Measurements from ENCODE around the gene ZNF784.

The ZNF784 gene

DNA sequence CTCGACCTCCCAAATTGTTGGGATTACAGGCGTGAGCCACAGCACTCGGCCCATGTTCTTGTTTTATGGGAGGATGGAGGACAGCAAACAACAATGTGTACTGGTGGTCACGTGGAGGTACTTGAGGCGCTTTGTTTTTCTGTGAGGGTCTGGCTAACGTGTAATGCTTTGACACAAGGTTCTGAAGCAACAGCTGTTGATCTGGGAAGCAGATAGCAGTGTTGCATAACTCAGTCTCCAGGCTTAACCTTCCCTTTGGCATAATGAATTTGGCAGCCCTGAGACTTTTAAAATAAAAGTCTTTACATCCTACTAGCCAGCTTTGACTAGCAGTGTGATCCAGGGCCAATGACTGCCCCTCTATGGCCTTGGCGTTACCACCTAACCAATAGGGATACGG is 9.5 kb upstream of the ZNF784 start:
- Histone ChIP-seq H4K20me1 (ENCODE audit: insufficient read depth, low read length) (no peaks in the 10 kb centered on the region), H3K27me3 (replicated peaks; ENCODE audit: insufficient read depth, low read length) (peaks cover 10% of the 10 kb centered on the region), H3K4me2 (ENCODE audit: low read depth, low read length) (peak overlapping the region; percentile 95; the same call in 1 of the 2 replicates), H3K27ac (ENCODE audit: low read length) (no peak overlapping the region), H3F3A (ENCODE audit: insufficient read depth, low read length) (peaks cover 20% of the 10 kb centered on the region), H3K4me1 (ENCODE audit: low read length) (peaks cover 13% of the 10 kb centered on the region), H3K4me3 (ENCODE audit: low read length) (peak overlapping the region; percentile 99; the same call in 1 of the 2 replicates), H3K36me3 (replicated peaks; ENCODE audit: insufficient read depth, low read length) (no peaks in the 10 kb centered on the region), H2AFZ (ENCODE audit: low read length) (peak overlapping the region; percentile 66; the same call in 1 of the 2 replicates), H3K9me2 (replicated peaks; ENCODE audit: insufficient read depth, low read length) (no peaks in the 10 kb centered on the region), H3K9me3 (replicated peaks; ENCODE audit: insufficient read depth, low read length) (no peaks in the 10 kb centered on the region), H3K9ac (ENCODE audit: low read length) (no peak overlapping the region), H3K79me2 (ENCODE audit: low read length) (peaks cover 34% of the 10 kb centered on the region)
- TF ChIP-seq EZH2phosphoT487 (IDR thresholded peaks at IDR 0.05; ENCODE audit: low read length) (no peak), EZH2 (optimal IDR thresholded peaks at IDR 0.05; ENCODE audit: low read depth, low read length) (no peak)
- TF ChIP-seq, protein P1, sequence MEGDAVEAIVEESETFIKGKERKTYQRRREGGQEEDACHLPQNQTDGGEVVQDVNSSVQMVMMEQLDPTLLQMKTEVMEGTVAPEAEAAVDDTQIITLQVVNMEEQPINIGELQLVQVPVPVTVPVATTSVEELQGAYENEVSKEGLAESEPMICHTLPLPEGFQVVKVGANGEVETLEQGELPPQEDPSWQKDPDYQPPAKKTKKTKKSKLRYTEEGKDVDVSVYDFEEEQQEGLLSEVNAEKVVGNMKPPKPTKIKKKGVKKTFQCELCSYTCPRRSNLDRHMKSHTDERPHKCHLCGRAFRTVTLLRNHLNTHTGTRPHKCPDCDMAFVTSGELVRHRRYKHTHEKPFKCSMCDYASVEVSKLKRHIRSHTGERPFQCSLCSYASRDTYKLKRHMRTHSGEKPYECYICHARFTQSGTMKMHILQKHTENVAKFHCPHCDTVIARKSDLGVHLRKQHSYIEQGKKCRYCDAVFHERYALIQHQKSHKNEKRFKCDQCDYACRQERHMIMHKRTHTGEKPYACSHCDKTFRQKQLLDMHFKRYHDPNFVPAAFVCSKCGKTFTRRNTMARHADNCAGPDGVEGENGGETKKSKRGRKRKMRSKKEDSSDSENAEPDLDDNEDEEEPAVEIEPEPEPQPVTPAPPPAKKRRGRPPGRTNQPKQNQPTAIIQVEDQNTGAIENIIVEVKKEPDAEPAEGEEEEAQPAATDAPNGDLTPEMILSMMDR (IDR thresholded peaks at IDR 0.05; ENCODE audit: low read length): no peak
- no peak for DNase-seq

DNA sequence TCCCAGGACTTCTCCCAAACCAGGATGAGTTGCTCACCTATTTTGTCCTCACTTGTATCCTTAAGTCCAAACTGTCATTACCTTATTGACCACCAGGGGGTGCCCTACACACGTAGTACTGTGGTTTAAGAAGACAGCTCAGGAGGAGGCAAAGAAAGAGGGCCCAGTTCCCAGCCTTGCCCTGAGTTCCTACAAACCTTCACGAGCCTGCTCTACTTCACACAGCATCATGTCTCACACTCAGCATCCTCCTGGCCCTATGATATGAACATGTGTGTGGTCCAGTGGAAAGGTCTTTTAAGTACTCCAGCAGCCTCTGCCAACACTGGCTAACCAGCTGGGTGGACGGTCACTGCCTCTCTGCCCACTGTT is 8.1 kb upstream of the ZNF784 start:
- H3K27ac ChIP-seq (ENCODE audit: low read length): no peak overlapping the region
- no peak for TF ChIP-seq EZH2phosphoT487 (IDR thresholded peaks at IDR 0.05; ENCODE audit: low read length)
- TF ChIP-seq, protein P1 (IDR thresholded peaks at IDR 0.05; ENCODE audit: low read length): peak; percentile 91
- H4K20me1 ChIP-seq (ENCODE audit: insufficient read depth, low read length): no peaks in the 10 kb centered on the region
- H3K4me2 ChIP-seq (ENCODE audit: low read depth, low read length): no peak overlapping the region
- peaks cover 26% of the 10 kb centered on the region for H3K79me2 ChIP-seq (ENCODE audit: low read length)
- H3K27me3 ChIP-seq (replicated peaks; ENCODE audit: insufficient read depth, low read length): peaks cover 15% of the 10 kb centered on the region
- peaks cover 13% of the 10 kb centered on the region for H3K4me1 ChIP-seq (ENCODE audit: low read length)
- no peaks in the 10 kb centered on the region for H3K36me3 ChIP-seq (replicated peaks; ENCODE audit: insufficient read depth, low read length)
- H3K4me3 ChIP-seq (ENCODE audit: low read length): no peak overlapping the region
- H3K9me3 ChIP-seq (replicated peaks; ENCODE audit: insufficient read depth, low read length): no peaks in the 10 kb centered on the region
- no peak overlapping the region for H3K9ac ChIP-seq (ENCODE audit: low read length)
- no peaks in the 10 kb centered on the region for H3K9me2 ChIP-seq (replicated peaks; ENCODE audit: insufficient read depth, low read length)
- H2AFZ ChIP-seq (ENCODE audit: low read length): no peak overlapping the region
- DNase-seq: peak; percentile 93
- H3F3A ChIP-seq (ENCODE audit: insufficient read depth, low read length): peaks cover 9% of the 10 kb centered on the region

DNA sequence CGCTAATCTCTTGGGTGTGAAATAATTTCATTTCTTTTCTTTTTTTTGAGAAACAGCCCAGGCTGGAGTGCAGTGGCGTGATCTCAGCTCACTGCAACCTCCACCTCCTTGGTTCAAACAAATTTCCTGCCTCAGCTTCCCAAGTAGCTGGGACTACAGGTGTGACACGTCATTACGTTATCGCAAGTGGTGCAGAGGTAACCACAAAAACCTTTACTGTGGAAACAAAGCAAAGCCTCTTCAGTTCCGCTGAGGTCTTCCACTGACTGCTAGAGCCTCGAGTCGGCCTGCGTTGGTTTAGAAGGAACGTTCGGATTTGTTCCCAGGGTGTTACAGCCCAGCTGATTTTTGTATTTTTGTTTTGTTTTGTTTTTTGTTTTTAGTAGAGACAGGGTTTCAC is 2.0 kb upstream of the ZNF784 start:
- Histone ChIP-seq H3K27me3 (replicated peaks; ENCODE audit: insufficient read depth, low read length) (peaks cover 23% of the 10 kb centered on the region), H3K27ac (ENCODE audit: low read length) (no peak overlapping the region), H3K79me2 (ENCODE audit: low read length) (no peaks in the 10 kb centered on the region; the same call in 1 of the 2 replicates), H3K4me1 (ENCODE audit: low read length) (no peaks in the 10 kb centered on the region), H4K20me1 (ENCODE audit: insufficient read depth, low read length) (no peaks in the 10 kb centered on the region), H3K36me3 (replicated peaks; ENCODE audit: insufficient read depth, low read length) (no peaks in the 10 kb centered on the region), H3K9me2 (replicated peaks; ENCODE audit: insufficient read depth, low read length) (no peaks in the 10 kb centered on the region), H3K4me2 (ENCODE audit: low read depth, low read length) (no peak overlapping the region), H3K9ac (ENCODE audit: low read length) (no peak overlapping the region), H3K9me3 (replicated peaks; ENCODE audit: insufficient read depth, low read length) (no peaks in the 10 kb centered on the region), H3K4me3 (ENCODE audit: low read length) (no peak overlapping the region), H3F3A (ENCODE audit: insufficient read depth, low read length) (0 out of 2 replicates have a peak, but pooled peaks cover 9% of the 10 kb centered on the region), H2AFZ (ENCODE audit: low read length) (no peak overlapping the region)
- TF ChIP-seq EZH2phosphoT487 (IDR thresholded peaks at IDR 0.05; ENCODE audit: low read length): no peak
- TF ChIP-seq EZH2 (optimal IDR thresholded peaks at IDR 0.05; ENCODE audit: low read depth, low read length): no peak
- TF ChIP-seq, protein P1 (IDR thresholded peaks at IDR 0.05; ENCODE audit: low read length): no peak
- DNase-seq: no peak
